Keratinocyte (primary cell): ENCODE measurements around the gene KRT9. TPM values are rescaled to one million over a fixed set of nuclear protein-coding genes. Genes with fewer than 3 reads are reported as not detected.
A peak's percentile ranks its signal among the peaks of the same experiment; 100 is the strongest.

Experiments used
- DNase-seq: peaks from one replicate; pipeline ENCODE4 v3.0.0-alpha.2; 2011; ENCODE audit warnings: low read depth, missing footprints, low spot score
- FAIRE-seq: peaks from 2 replicates; lab custom pipeline; 2011; peaks lifted over from hg19 to GRCh38; lab: Jason Lieb, UNC
- H2AFZ ChIP-seq: 2 replicates; pipeline ENCODE4 v1.6.0; 2012; ENCODE audit warnings: low read length, control low read depth, inconsistent platforms; ENCODE audit not compliant: control insufficient read depth
- H3K27ac ChIP-seq: 2 replicates; pipeline ENCODE4 v1.5.1; 2011; ENCODE audit warnings: low read length; ENCODE audit not compliant: control insufficient read depth, insufficient read depth
- H3K27me3 ChIP-seq: 3 replicates; pipeline ENCODE4 v1.6.0; 2011; ENCODE audit warnings: low read length; ENCODE audit not compliant: control insufficient read depth, insufficient read depth; ENCODE audit errors: extremely low read depth
- H3K36me3 ChIP-seq, 2 experiments: 2 replicates in 1 of 2; 3 replicates in 1 of 2; pipeline ENCODE4 v1.5.1; 2011; ENCODE audit warnings: low read length in 2 of 2, mild to moderate bottlenecking in 1 of 2; ENCODE audit not compliant: control insufficient read depth in 2 of 2, insufficient read depth in 2 of 2; ENCODE audit errors: extremely low read depth in 1 of 2
- H3K4me1 ChIP-seq: 3 replicates; pipeline ENCODE4 v1.5.1; 2011; ENCODE audit warnings: low read length; ENCODE audit not compliant: control insufficient read depth, insufficient read depth; ENCODE audit errors: extremely low read depth
- H3K4me2 ChIP-seq: 3 replicates; pipeline ENCODE4 v1.6.0; 2011; ENCODE audit warnings: low read depth, low read length; ENCODE audit not compliant: control insufficient read depth, insufficient read depth; ENCODE audit errors: extremely low read depth
- H3K4me3 ChIP-seq, 3 experiments: fragments of 200-600 bp in 1 of 3; sonication (generic) in 1 of 3; 2 replicates in 2 of 3; 3 replicates in 1 of 3; pipeline ENCODE4 v1.5.1; 2011 to 2016; ENCODE audit warnings: low read length in 3 of 3, mild to moderate bottlenecking in 3 of 3, control low read depth in 2 of 3, inconsistent platforms in 1 of 3, low read depth in 1 of 3, mixed read lengths in 1 of 3, mixed run types in 1 of 3, moderate library complexity in 1 of 3; ENCODE audit not compliant: control insufficient read depth in 2 of 3, insufficient read depth in 2 of 3; ENCODE audit errors: extremely low read depth in 1 of 3
- H3K79me2 ChIP-seq: 2 replicates; pipeline ENCODE4 v1.6.0; 2012; ENCODE audit warnings: low read length; ENCODE audit not compliant: control insufficient read depth, insufficient read depth
- H3K9ac ChIP-seq: 3 replicates; pipeline ENCODE4 v1.6.0; 2011; ENCODE audit warnings: low read length; ENCODE audit not compliant: control insufficient read depth, insufficient read depth; ENCODE audit errors: extremely low read depth
- H3K9me1 ChIP-seq: 3 replicates; pipeline ENCODE4 v1.6.0; 2011; ENCODE audit warnings: low read length; ENCODE audit not compliant: control insufficient read depth, insufficient read depth; ENCODE audit errors: extremely low read depth
- H3K9me3 ChIP-seq: 2 replicates; pipeline ENCODE4 v1.5.1; 2012; ENCODE audit warnings: low read depth, low read length; ENCODE audit not compliant: control insufficient read depth
- H4K20me1 ChIP-seq: 3 replicates; pipeline ENCODE4 v1.6.0; 2011; ENCODE audit warnings: low read length; ENCODE audit not compliant: control insufficient read depth, insufficient read depth; ENCODE audit errors: extremely low read depth
- CTCF ChIP-seq, 3 experiments: IDR thresholded peaks in 1 of 3; conservative IDR thresholded peaks in 1 of 3; optimal IDR thresholded peaks in 1 of 3; 2 replicates in 2 of 3; 3 replicates in 1 of 3; pipeline versions ENCODE3 to v1.5.1; 2011; ENCODE audit warnings: low read length in 3 of 3, mild to moderate bottlenecking in 3 of 3, moderate library complexity in 2 of 3, control low read depth in 1 of 3, inconsistent platforms in 1 of 3; ENCODE audit not compliant: insufficient read depth in 2 of 3; ENCODE audit errors: extremely low read depth in 1 of 3
- EZH2 ChIP-seq: IDR thresholded peaks from one replicate; pipeline ENCODE4 v1.6.1; 2012; ENCODE audit warnings: inconsistent platforms, mild to moderate bottlenecking, low read length, moderate library complexity
- dilution Hi-C: fragments of 300-500 bp; cut with MboI; formaldehyde crosslinking; loops from one replicate; pipeline ENCODE4 v1.7.0; 2020; ENCODE audit warnings: low sequenced_read_pairs; ENCODE audit not compliant: extremely low pct_ligation_motif_present
- polyA plus RNA-seq, 5 experiments: library from polyadenylated mRNA; depleted of rRNA in 3 of 5; stranded (reverse) in 3 of 5; stranded (forward) in 1 of 5; unstranded in 1 of 5; fragments of >200 nt; gene quantifications; 1 replicate in 1 of 5; 2 replicates in 3 of 5; 3 replicates in 1 of 5; pipeline versions ENCODE4 v1.2.1 to v1.2.3, GENCODE V29; 2011 to 2012; ENCODE audit warnings: missing spikeins in 2 of 5, low read depth in 1 of 5, low replicate concordance in 1 of 5

KRT9 gene
- polyA plus RNA-seq, 1 donor (not counting 4 experiments of a cell fraction or from before 2014, with no cell fraction given), result 1.6 TPM

- no peaks in the 10 kb centered on the region for H4K20me1 ChIP-seq
- H3K9ac ChIP-seq, result peak overlapping the region; percentile 60
- H3K27ac ChIP-seq, result peak overlapping the region; percentile 82
- FAIRE-seq, result no peak
- peaks cover 73% of the 10 kb centered on the region for H3K4me1 ChIP-seq
- H3K9me1 ChIP-seq, result no peaks in the 10 kb centered on the region
- DNase-seq, result no peak
- H3K27me3 ChIP-seq, result peaks cover 4% of the 10 kb centered on the region
- H3K9me3 ChIP-seq, result no peaks in the 10 kb centered on the region
- H2AFZ ChIP-seq, result no peak overlapping the region
- TF ChIP-seq EZH2 (no peak), CTCF (optimal IDR thresholded peaks at IDR 0.05 in 1 of 3, IDR thresholded peaks at IDR 0.05 in 1 of 3, conservative IDR thresholded peaks at IDR 0.05 in 1 of 3; ENCODE audit: extremely low read depth in 1 of 3, insufficient read depth in 2 of 3, low read length in 3 of 3) (no peak)
- H3K4me2 ChIP-seq, result peak overlapping the region; percentile 78
- peak overlapping the region in 2 of 3 experiments; percentile 11 for H3K4me3 ChIP-seq
- no peaks in the 10 kb centered on the region for H3K79me2 ChIP-seq
- dilution Hi-C loops, result no loop called here
- H3K36me3 ChIP-seq, result peaks cover 0 to 13% of the 10 kb centered on the region in 2 experiments
Observed at GRCh38 chr17:41519501-41520224, 52.2 kb downstream of the KRT9 start.

DNA sequence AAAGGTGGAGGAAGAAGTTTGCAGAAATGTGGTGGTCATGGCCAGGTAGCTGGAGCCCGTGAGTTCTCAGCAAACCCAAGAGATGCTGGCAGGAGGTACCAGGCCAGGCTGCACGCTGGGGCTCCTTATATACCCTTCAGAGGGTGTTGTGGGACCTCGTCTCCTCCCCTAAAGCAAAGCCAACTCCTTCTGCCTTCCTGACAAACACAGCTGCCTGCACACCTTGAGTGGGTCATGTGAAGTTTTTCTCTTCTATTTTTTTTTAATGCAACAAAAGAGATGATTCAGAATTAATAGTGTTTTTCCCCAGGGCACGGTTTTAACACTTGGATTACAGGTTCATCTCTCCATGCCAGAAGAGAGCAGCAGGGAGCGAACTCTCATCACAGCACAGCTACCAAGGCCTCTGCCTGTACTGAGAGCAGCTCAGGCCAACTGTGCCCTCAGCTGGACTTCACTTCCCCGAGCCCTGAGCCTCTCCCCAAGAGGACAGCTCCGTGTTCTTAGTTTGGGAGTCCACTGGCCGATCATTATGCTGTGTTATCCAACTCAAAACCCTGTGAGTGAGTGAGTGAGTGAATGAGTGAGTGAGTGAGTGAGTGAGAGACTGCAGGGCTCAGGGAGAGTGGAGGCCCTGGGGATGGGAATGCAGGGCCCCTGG lies 52.9 kb downstream of the KRT9 start, which contains the start of gene KRT15:
KRT15 (minus strand) TSS at position 102 of the 661 bp plus-strand sequence; CDS start at position 39, 63 bp downstream.
- Histone ChIP-seq H3K4me3 (peak within 1 kb of the TSS; percentile 11 to 58 (median 33)), H3K27me3 (peaks cover 4% of the 10 kb centered on the region), H3K4me2 (peak within 1 kb of the TSS; percentile 78), H4K20me1 (no peaks in the 10 kb centered on the region), H3K9me1 (no peaks in the 10 kb centered on the region), H3K36me3 (peaks cover 0 to 13% of the 10 kb centered on the region in 2 experiments), H3K9me3 (no peaks in the 10 kb centered on the region), H3K4me1 (peaks cover 73% of the 10 kb centered on the region), H3K79me2 (no peaks in the 10 kb centered on the region), H3K9ac (peak within 1 kb of the TSS; percentile 60), H2AFZ (no peak within 1 kb of the TSS), H3K27ac (peak within 1 kb of the TSS; percentile 82)
- FAIRE-seq, result peak; percentile 96
- dilution Hi-C loops, result no loop called here
- TF ChIP-seq CTCF (optimal IDR thresholded peaks at IDR 0.05 in 1 of 3, IDR thresholded peaks at IDR 0.05 in 1 of 3, conservative IDR thresholded peaks at IDR 0.05 in 1 of 3; ENCODE audit: extremely low read depth in 1 of 3, insufficient read depth in 2 of 3, low read length in 3 of 3), result peak; percentile 15 to 48 (median 34)
- TF ChIP-seq EZH2, result no peak
- DNase-seq, result no peak
